Measurements from ENCODE around the gene VAV2.

VAV2 gene

DNA sequence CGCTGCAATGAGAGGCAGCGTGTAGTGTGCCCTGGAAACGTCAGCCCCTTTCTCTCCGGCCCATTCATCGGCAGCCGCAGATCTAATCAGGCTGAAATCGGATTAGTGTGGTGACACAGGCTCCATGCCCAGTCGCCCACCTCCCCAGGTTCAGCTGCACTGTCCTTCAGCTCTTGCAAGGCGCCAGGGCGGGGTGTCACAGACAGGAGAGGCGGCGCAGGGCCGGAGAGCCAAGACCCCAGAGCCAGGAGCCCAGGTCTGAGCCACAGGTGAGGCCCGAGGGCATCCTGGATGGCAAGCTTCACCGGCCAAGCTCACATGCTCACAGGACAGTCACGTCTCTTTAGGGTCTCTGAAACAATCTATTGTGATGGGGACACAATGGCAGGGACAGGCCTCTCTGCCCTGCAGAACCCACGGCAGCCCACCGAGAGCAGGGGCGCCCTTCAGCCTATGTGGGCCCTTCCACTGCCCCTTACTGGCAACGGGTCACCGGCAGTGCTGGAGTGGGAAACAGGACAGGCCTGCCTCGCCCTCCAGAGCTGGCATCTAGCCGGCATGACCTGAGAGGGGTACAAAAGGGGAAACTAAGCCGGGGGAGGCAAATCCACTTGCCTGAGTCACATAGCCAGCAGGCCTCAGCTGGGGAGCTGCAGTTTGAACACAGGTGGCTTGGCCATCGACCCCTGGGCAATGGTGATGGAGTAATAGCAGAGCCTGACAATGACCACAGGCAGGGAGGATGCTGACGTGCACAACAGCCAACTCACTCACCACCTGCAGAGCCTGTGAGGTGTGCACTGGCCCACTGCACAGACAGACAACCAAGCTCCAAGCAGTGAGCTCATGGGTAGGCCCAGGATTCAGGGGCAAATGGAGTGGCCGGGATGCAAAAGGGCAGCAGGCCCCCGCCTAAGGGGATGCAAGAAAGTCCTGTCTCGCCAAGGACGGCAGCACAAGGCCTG, 48.1 kb downstream of the VAV2 start:
- Histone ChIP-seq H3K4me1 (peaks cover 99% of the 10 kb centered on the region), H3K36me3 (peaks cover 9% of the 10 kb centered on the region), H3K9me3 (peaks cover 15% of the 10 kb centered on the region), H3K4me3 (no peak overlapping the region), H3K9ac (peak overlapping the region; percentile 16; the same call in 1 of the 2 replicates), H3K27me3 (no peaks in the 10 kb centered on the region), H3K27ac (peak overlapping the region; percentile 71), H4K20me1 (peaks cover 54% of the 10 kb centered on the region), H3K4me2 (peak overlapping the region; percentile 90)
- no peak for TF ChIP-seq Cebpa-rat (IDR thresholded peaks at IDR 0.05)

DNA sequence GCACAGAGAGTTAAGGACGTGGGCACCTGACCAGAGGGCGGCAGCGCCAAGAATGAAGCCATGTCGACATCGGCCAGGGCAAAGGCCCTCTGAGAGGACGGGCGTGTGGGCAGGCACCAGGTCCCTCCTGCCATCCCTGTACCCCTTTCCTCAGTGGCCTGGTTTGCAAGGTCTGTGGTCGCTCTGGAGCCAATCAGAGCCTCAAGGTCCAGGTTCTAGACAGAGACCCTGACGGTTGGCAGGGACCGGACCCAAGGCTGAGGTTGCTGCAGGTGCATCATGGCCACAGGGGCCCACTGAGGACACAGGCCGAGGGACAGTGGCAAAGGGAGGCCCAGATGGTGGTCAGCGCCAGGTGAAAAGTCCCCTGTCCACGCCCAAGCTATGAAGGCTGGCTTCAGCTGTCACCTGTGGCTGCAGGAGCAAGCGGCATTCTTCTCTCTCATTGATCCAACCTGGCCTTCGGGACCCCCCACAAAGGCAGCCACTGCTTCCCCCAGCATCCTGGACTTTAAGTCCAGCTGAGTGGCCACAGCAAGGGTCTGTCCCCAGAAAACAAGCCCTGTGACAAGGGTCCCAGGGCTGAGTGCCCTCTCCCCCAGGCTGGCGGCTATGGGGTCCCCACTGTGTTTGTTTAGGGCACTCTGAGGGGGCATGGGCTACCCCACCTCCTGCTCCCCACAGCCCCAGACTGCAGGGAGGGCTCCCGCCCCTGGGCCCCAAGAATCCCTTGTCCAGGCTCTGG, 48.9 kb downstream of the VAV2 start:
- TF ChIP-seq Cebpa-rat (IDR thresholded peaks at IDR 0.05) = no peak
- H3K36me3 ChIP-seq = peaks cover 11% of the 10 kb centered on the region
- H3K9ac ChIP-seq = no peak overlapping the region
- H3K4me1 ChIP-seq = peaks cover 99% of the 10 kb centered on the region
- no peak overlapping the region for H3K4me3 ChIP-seq
- no peaks in the 10 kb centered on the region for H3K27me3 ChIP-seq
- peaks cover 15% of the 10 kb centered on the region for H3K9me3 ChIP-seq
- H4K20me1 ChIP-seq = peaks cover 47% of the 10 kb centered on the region
- H3K4me2 ChIP-seq = peak overlapping the region; percentile 32; the same call in 1 of the 2 replicates
- H3K27ac ChIP-seq = 0 out of 2 replicates have a peak overlapping the region, but pooled peaks have one; percentile 71

DNA sequence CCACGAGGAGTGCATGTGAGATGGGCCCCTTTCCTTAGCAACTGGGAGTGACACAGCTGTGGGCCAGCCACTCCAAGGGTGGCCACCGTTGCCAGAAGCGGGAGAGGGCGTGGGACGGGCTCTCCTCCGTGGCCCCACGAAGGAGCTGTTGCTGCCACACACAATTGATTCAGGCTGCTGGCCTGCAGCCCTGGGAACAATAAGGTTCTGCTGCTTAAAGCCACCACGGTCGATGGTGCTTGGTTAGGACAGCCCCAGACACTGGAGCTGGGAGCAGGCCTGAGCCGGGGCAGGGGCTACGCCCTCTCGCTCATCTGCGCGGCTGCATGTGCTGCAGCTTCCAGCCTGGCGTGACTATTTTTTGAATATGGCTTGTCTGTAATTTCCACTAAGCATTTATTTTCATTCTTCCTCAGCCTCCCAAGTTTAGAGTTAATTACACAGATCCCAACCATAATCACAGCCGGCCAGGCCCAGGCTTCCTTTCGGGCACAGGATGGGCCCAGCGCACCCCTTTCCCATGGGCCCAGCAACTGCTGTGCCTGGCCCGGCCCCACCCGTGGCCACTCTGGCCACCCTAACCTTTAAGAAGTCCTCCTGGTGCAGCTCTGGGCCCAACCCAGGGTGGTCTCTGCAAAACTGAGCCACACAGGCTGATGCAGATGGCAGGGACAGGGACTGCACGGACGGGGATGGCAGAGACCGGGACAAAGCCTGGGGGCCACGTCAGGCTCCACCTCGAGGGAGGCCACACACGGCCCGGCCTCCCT, 49.7 kb downstream of the VAV2 start:
- TF ChIP-seq Cebpa-rat (IDR thresholded peaks at IDR 0.05) = no peak
- no peaks in the 10 kb centered on the region for H3K27me3 ChIP-seq
- H3K4me3 ChIP-seq = no peak overlapping the region
- H3K9ac ChIP-seq = no peak overlapping the region
- H3K27ac ChIP-seq = peak overlapping the region; percentile 38; the same call in 1 of the 2 replicates
- H3K4me2 ChIP-seq = peak overlapping the region; percentile 32
- peaks cover 15% of the 10 kb centered on the region for H3K9me3 ChIP-seq
- peaks cover 41% of the 10 kb centered on the region for H4K20me1 ChIP-seq
- H3K36me3 ChIP-seq = peaks cover 19% of the 10 kb centered on the region
- peaks cover 99% of the 10 kb centered on the region for H3K4me1 ChIP-seq

DNA sequence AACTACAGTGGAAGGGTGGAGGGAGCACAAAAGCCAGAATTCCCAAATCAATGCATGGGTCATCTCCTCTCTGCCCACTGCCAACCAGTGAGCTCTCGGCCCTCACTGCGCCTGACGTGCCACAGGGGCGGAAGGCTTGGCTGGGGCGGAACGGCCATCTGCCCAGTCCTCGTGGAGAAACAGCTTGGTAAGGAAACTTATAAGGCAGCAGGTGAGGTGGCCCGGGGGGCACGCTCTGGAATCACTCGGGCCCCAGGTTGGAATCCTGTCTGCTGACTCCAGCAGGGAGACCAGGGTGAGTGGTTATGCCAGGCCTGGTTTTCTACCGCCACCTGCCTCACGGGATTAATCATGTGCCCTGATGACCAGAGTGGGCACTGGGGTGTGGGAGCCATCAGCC, 52.3 kb downstream of the VAV2 start:
- H3K36me3 ChIP-seq = peaks cover 27% of the 10 kb centered on the region
- H3K9ac ChIP-seq = no peak overlapping the region
- H3K4me3 ChIP-seq = no peak overlapping the region
- no peak for TF ChIP-seq Cebpa-rat (IDR thresholded peaks at IDR 0.05)
- peaks cover 15% of the 10 kb centered on the region for H3K9me3 ChIP-seq
- peak overlapping the region; percentile 66 for H3K4me2 ChIP-seq
- H4K20me1 ChIP-seq = peaks cover 24% of the 10 kb centered on the region
- H3K4me1 ChIP-seq = peaks cover 98% of the 10 kb centered on the region
- no peaks in the 10 kb centered on the region for H3K27me3 ChIP-seq
- peak overlapping the region; percentile 29; the same call in 1 of the 2 replicates for H3K27ac ChIP-seq

DNA sequence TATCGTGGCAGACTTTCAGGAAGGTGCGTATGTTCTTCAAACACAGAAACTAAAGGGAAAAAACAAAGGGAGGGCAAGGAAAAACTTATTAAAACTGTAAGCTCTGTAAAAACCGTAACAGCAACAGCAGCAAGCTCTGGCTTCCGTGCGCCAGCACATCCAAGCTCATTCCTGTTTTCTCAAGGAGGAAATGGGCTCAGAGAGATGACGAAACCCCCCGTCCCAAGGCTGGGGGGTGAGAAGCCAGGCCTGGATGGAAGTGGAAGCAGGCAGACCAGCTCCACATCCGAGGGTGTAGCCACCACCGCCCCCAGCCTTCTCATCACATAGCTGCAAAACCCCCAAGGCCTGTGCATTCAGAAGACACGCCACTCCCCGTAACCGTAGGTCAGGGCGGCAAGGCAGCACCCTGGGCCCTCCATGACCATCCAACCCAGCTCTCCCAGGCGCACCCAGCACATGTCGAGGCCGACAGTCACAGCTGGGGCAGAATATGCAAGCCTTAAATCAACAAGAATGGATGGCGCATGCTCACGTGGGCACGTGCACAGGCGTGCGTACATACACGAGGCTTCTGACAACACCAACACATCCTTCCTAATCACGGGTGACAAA, 52.8 kb downstream of the VAV2 start:
- Histone ChIP-seq H4K20me1 (peaks cover 18% of the 10 kb centered on the region), H3K36me3 (peaks cover 31% of the 10 kb centered on the region), H3K4me2 (peak overlapping the region; percentile 66), H3K4me3 (no peak overlapping the region), H3K9ac (peak overlapping the region; percentile 53; the same call in 1 of the 2 replicates), H3K27ac (peak overlapping the region; percentile 29; the same call in 1 of the 2 replicates), H3K27me3 (no peaks in the 10 kb centered on the region), H3K4me1 (peaks cover 97% of the 10 kb centered on the region), H3K9me3 (peaks cover 15% of the 10 kb centered on the region)
- no peak for TF ChIP-seq Cebpa-rat (IDR thresholded peaks at IDR 0.05)

DNA sequence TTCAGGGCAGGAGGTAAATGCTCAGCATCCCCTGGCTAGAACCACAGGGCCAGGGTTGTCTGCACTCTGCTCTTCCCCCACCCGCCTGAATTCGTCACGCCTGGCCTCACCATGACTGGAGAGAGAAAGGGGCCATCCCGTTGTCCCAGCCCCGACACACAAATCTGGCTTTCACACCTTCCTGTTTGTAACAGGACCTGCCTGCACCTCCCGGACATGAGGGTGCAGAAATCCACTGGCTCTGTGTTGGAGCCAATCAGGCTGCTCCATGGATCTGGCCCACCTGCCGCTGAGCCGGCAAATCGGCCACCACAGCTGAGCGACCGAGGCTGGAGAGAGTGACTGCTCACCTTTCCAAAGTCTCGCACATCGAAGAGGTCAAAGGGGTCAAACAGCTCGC, 53.4 kb downstream of the VAV2 start:
- Histone ChIP-seq H3K36me3 (peaks cover 35% of the 10 kb centered on the region), H3K27ac (peak overlapping the region; percentile 29; the same call in 1 of the 2 replicates), H3K4me3 (no peak overlapping the region), H3K9me3 (peaks cover 15% of the 10 kb centered on the region), H3K27me3 (no peaks in the 10 kb centered on the region), H3K9ac (peak overlapping the region; percentile 53; the same call in 1 of the 2 replicates), H4K20me1 (peaks cover 18% of the 10 kb centered on the region), H3K4me2 (peak overlapping the region; percentile 66), H3K4me1 (peaks cover 94% of the 10 kb centered on the region)
- no peak for TF ChIP-seq Cebpa-rat (IDR thresholded peaks at IDR 0.05)

DNA sequence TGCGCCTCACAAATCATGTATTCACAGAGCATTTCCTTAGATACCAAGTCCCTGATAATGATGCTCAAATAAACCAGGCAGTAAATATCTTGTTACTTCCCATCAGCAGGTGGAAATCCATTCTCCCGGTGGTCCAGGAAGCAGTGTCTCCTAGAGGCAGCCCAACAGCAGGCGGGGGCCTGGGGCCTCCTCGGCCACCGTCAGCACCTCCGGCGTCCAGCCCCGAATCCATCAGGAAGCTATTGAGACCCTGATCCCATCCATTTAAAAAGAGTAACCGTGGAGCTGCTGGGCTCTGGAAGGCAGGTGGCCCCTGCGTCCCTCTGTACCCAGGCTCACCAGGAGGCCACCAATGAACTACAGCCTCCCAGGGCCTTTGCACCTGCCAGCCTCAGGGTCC, 54.0 kb downstream of the VAV2 start:
- Histone ChIP-seq H3K4me1 (peaks cover 87% of the 10 kb centered on the region), H3K9ac (no peak overlapping the region), H3K27me3 (no peaks in the 10 kb centered on the region), H3K9me3 (peaks cover 15% of the 10 kb centered on the region), H3K36me3 (peaks cover 35% of the 10 kb centered on the region), H3K4me2 (peak overlapping the region; percentile 66), H4K20me1 (peaks cover 18% of the 10 kb centered on the region), H3K27ac (no peak overlapping the region), H3K4me3 (no peak overlapping the region)
- no peak for TF ChIP-seq Cebpa-rat (IDR thresholded peaks at IDR 0.05)

DNA sequence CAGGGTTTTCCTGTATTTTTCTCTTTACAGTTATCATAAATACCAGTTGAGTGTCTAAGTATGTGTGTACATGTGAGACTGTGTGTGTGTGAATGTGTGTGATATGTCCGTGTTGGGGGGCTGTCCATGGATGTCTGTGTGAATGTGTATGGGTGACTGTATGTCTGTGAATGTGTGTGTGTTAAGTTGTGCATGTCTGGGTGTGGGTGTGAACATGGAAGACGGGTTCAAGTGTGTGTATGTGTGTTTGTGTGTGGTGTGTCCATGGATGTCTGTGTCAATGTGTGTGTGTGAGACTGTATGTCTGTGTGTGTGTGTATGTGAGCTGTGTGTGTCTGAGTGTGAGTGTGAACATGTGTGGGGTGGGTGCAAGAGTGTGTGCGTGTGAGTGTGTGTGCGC, 55.0 kb downstream of the VAV2 start:
- Histone ChIP-seq H3K4me3 (no peak overlapping the region), H4K20me1 (peaks cover 19% of the 10 kb centered on the region), H3K36me3 (peaks cover 33% of the 10 kb centered on the region), H3K9me3 (peaks cover 13% of the 10 kb centered on the region), H3K4me1 (peaks cover 80% of the 10 kb centered on the region), H3K9ac (no peak overlapping the region), H3K27me3 (no peaks in the 10 kb centered on the region), H3K4me2 (no peak overlapping the region), H3K27ac (no peak overlapping the region)
- no peak for TF ChIP-seq Cebpa-rat (IDR thresholded peaks at IDR 0.05)
